HTERT RPE-1 (cell line): ENCODE measurements around the gene GBP2.
"Not testable (repeated sequence)": the region's sequence is repeated elsewhere in the genome, so short reads cannot be mapped to it uniquely, and the experiment has no call there.

Source experiments
- in situ Hi-C: fragments of 300-500 bp; cut with MboI; formaldehyde crosslinking; loops from 4 replicates; pipeline ENCODE4 v1.14.3; 2020; ENCODE audit warnings: low sequenced_read_pairs

Gene GBP2

GRCh38 chr1:89125913-89126580, at the start of gene GBP2:
Gene GBP2 (minus strand): TSS chr1:89126114. CDS start chr1:89121966, 4,148 bp downstream.
- in situ Hi-C loops = no loop called here

GRCh38 chr1:89174491-89174890, 48.6 kb upstream of the GBP2 start:
- in situ Hi-C loops = no loop called here

GRCh38 chr1:89172468-89173143, 46.7 kb upstream of the GBP2 start:
- in situ Hi-C loops = no loop called here

- in situ Hi-C loops = no loop called here
Measured at GRCh38 chr1:89171067-89171438, 45.1 kb upstream of the GBP2 start.

GRCh38 chr1:89170170-89171066, 44.5 kb upstream of the GBP2 start:
- in situ Hi-C loops = no loop called here

GRCh38 chr1:89169166-89169565, 43.3 kb upstream of the GBP2 start:
- in situ Hi-C loops = no loop called here

GRCh38 chr1:89167590-89168230, 41.8 kb upstream of the GBP2 start:
- in situ Hi-C loops = no loop called here

GRCh38 chr1:89166705-89167104, 40.8 kb upstream of the GBP2 start:
- in situ Hi-C loops = no loop called here

GRCh38 chr1:89165811-89166210, 39.9 kb upstream of the GBP2 start:
- in situ Hi-C loops = no loop called here

GRCh38 chr1:89151047-89151446, 25.1 kb upstream of the GBP2 start:
- in situ Hi-C loops = no loop called here

- in situ Hi-C loops = no loop called here
Measured at GRCh38 chr1:89149976-89150375, 24.1 kb upstream of the GBP2 start.

- in situ Hi-C loops = no loop called here
Measured at GRCh38 chr1:89149229-89149628, 23.3 kb upstream of the GBP2 start.

- in situ Hi-C loops = no loop called here
Measured at GRCh38 chr1:89147678-89148658, 22.1 kb upstream of the GBP2 start.

GRCh38 chr1:89146721-89147120, 20.8 kb upstream of the GBP2 start:
- in situ Hi-C loops = no loop called here

- in situ Hi-C loops = no loop called here
Measured at GRCh38 chr1:89143484-89143883, 17.6 kb upstream of the GBP2 start.

GRCh38 chr1:89142160-89142559, 16.2 kb upstream of the GBP2 start:
- in situ Hi-C loops = no loop called here

- in situ Hi-C loops = no loop called here
Measured at GRCh38 chr1:89133747-89134146, 7.8 kb upstream of the GBP2 start.

GRCh38 chr1:89130716-89131115, 4.8 kb upstream of the GBP2 start:
- in situ Hi-C loops = no loop called here

GRCh38 chr1:89129911-89130310, 4.0 kb upstream of the GBP2 start:
- in situ Hi-C loops = no loop called here

- in situ Hi-C loops = not testable (repeated sequence)
Measured at GRCh38 chr1:89128003-89128458, 2.1 kb upstream of the GBP2 start.
